Measurements from ENCODE around the gene PMM2.
A peak's percentile ranks its signal among the peaks of the same experiment; 100 is the strongest.
"Not testable (repeated sequence)": the region's sequence is repeated elsewhere in the genome, so short reads cannot be mapped to it uniquely, and the experiment has no call there.

The PMM2 gene

DNA sequence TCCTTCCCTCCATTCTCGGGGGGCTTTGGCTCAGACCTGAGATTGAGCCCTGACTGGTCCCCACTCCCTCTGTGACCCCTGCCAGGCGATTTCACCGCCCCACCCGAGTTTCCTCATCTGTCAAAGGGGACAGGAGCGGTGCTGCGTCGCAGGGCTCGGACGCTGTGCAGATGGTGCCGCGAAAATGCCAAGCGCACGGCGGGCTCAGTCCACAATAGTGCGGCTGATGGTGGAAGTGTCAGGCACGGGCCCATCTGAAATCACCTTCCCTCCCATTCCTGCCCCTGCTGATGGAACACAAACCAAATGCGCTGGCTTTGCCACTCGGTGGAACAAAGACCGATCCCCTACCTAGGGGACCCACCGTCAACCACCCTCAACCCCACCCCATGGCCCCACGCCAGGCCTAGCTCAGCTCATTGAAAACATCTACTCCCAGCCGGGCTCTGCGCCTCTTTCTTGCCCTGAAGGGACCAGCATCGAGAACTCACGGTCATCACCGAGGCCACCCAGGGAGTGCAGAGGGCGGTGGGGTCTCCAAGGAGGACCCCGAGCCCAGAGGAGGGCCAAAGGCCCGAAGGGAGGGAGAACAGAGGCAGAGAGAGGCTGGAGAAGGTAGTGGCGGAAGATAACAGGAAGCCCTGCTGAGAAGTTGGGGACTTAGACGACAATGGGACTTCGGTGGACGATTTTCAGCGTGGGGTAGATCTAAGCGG, 69.7 kb downstream of the PMM2 start:
- peak; percentile 71 for DNase-seq (ENCODE audit: low spot score)

DNA sequence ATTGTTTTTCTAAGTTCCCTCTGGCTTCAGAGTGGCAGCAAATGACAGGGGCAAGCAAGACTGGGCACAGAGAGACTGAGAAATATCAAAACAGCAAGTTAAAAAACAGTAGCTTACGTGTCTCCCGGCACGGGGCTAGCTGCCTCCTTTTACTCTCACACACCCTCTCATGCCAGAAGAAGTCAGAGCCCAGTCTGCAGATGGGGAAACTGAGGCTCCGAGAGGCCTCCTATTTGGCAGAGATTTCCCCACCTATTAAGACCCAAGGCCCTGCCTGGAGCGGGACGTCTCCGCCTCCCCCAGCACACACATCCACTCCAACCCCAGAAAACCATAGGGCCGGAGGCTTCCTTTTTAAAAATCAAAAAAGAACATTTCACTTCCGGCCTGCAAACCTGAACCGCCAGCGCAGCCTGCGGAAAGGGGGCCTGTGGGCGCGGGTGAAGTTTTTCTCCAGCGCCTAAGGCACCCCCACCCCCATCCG, 70.3 kb downstream of the PMM2 start:
- no peak for DNase-seq (ENCODE audit: low spot score)

DNA sequence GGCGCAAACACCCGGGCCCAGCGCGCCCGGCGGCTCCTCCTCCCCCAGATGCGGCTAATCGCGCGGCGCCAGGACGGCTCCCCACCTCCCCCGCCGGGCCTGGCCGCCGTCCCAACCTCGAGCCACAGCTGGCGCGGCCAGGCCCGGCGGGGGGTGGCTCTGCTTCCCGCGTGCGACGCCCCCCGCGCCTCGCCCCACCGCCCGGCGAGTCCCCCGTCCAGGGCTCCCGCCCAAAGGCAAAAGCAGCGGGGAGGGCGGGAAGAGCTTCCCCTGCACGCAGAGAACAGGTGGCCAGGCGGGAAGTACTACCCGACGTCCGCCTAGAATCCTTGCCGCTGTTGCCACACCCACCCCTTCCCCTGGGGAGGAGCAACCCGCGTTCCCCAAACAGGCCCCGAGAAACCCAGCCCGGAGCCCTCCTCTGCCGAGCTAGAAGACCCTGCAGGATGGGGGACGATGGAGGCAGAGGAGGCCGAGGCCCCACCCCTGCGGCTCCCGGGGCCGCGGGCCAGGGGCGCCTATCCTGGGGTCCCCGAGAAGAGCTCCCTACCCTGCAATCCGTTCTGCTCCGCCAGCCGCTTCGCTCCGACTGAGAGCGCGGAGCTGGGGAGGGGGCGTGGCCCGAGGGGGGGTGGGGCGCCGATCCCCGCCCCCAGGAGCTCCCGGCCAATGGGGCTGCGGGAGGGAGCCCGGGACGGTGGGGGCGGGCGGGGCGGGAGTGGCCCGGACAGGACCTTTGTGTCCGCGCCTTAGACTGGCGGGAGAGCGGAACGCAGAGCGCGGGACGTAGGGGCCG, 71.0 kb downstream of the PMM2 start, which contains the start of gene CARHSP1:
Gene CARHSP1 (minus strand): TSS at position 591 of the 796 bp plus-strand sequence. CDS start 9,678 bp downstream, outside the sequence.
- peak; percentile 94 for DNase-seq (ENCODE audit: low spot score)

DNA sequence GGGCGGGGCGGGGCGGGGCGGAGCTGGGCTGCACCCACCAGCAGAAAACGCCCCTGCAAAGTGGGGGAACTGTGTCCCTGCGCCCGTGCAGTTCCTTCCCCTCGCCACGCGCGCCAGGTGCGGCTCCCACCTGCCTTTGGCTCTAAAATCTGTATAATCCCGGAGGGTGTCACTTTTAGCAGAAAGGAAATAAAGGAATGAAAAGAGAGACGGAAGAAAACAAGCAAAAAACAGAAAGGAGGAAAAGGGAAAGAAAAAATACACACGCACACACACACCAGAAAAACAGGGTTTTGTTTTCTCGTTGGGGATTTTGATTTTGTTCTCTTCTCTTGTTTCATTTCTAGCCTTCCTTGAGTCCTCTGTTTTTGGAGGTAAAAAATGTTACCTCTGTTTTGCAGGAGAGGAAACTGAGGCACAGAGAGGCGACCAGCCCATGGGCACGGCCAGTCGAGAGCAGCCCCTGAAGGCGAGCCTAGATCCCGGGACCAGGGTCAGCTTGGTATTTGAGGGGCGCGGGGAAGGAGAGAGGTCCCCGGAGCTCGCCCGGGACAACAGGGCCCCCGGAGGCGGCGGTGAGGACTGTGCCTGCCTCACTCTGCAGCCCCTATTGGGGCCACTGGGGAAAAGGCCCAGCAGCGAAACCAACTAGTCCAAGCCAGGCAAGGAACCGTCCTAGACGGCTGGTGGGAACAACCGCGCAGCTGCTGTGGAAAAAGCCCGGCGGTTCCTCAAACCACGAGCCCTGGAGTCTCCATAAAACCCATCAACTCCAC, 71.8 kb downstream of the PMM2 start:
- peak; percentile 72 for DNase-seq (ENCODE audit: low spot score)

DNA sequence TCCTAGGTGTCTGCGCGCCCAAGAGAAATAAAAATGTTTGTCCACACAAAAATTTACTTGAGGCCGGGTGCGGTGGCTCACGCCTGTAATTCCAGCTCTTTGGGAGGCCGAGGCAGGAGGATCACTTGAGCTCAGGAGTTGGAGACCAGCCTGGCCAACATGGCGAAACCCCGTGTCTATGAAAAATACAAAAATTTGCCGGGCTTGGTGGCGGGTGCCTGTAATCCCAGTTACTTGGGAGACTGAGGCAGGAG, 72.3 kb downstream of the PMM2 start:
- DNase-seq (ENCODE audit: low spot score) = not testable (repeated sequence)

DNA sequence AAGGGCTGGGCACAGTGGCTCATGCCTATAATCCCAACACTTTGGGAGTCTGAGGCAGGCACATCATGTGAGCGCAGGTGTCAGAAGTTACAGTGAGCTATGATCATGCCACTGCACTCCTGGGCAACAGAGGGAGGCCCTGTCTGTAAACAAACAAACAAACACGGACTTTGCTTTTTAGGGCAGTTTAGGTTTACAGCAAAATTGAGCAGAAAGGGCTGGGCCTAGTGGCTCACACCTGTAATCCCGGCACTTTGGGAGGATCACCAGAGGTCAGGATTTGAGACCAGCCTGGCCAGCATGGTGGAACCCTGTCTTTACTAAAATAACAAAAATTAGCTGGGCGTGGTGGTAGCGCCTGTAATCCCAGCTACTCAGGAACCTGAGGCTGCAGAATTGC, 74.4 kb downstream of the PMM2 start:
- no peak for DNase-seq (ENCODE audit: low spot score)

DNA sequence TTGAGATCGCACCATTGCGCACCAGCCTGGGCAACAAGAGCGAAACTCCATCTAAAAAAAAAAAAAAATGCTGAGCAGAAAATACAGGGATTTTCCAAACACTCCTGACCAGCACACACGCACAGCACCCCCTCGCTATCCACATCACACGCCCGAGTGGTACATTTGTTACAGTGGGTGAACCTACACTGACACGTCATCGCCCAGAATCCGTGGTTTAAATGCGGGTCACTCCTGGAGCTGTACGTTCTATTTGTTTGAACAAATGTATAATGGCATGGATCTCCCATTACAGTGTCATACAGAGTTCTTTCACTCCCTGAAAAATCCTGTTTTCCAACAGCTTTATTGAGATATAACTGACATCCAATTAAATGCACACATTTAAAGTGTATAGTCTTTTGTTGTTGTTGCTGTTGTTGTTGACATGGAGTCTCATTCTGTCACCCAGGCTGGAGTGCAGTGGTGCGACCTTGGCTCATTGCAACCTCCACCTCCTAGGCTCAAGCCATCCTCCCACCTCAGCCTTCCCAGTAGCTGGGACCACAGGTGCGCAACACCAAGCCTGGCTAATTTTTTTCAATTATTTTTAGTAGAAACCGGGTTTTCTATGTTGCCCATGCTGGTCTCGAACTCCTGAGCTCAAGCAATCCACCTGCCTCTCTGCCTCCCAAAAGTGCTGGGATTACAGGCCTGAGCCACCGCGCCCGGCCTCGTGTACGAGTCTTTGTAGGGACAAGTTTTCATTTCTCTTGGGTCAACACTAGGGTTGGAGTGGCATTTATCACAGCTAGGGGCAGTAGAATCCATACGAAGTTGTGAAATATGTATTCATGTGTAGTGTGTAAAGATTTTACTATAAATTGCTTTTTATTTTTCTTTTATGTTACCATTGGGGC, 75.6 kb downstream of the PMM2 start:
- no peak for DNase-seq (ENCODE audit: low spot score)

DNA sequence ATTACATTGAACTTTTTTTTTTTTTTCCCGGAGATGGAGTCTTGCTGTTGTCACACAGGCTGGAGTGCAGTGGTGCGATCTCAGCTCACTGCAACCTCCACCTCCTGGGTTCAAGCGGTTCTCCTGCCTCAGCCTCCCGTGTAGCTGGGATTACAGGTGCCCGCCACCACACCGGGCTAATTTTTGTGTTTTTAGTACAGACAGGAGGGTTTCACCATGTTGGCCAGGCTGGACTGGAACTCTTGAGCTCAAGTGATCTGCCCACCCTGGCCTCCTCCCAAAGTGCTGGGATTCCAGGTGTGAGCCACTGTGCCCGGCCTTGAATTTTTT, 76.2 kb downstream of the PMM2 start:
- not testable (repeated sequence) for DNase-seq (ENCODE audit: low spot score)

DNA sequence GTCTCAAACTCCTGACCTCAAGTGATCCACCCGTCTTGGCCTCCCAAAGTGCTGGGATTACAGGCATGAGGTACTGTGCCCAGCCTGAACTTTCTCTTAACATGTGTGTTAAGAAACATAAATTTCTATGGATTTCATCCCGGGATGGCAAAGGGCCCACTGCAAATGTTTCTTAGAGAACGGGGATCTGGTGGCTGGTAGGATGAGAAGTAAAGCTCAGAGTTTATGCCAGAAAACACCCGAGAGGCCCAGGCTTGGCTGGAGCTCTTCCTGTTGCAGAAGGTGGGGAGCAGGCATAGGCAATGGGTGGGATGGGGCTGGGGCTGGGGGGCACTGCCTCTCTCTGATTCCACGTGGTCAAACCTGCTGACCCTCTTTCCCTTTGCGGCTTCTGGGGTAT, 76.7 kb downstream of the PMM2 start:
- DNase-seq (ENCODE audit: low spot score) = no peak

DNA sequence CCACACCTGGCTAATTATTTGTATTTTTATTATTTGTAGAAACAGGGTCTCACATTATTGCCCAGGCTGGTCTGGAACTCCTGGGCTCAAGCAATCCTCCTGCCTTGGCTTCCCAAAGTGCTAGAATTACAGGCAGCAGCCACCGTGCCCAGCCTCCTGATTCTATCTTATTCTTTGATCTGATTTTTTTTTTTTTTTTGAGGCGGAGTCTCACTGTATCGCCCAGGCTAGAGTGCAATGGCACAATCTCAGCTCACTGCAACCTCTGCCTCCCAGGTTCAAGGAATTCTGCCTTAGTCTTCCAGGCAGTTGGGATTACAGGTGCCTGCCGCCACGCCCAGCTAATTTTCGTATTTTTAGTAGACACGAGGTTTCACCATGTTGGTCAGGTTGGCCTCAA, 77.7 kb downstream of the PMM2 start:
- not testable (repeated sequence) for DNase-seq (ENCODE audit: low spot score)

DNA sequence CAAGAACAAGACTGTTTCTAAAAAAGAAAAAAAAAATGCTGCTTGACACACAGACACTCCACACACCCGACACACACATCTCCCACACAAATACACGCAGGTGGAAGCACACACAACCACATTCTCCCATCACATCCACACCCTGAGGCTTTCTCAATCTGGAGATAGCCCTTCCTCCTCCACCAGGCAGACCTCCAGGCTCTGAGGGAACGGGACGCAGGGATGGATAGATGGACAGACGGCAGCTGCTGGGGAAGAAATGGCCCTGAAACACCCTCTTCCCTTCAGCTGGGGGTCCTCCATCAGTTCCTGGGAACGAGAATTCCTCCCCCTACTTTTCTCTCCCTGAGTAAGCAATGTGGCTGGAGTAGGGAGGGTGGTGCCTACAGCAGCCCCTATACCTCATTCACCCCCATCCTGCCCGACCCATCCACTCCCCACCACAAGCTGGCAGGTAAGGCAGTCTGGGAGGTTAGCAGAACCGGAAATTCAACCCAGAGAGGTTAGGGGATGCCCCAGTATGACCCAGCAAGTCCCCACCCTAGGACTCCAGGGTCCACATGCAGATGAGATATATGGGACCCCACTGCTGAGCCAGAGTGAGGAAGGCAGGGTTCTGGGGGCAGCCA, 80.4 kb downstream of the PMM2 start:
- no peak for DNase-seq (ENCODE audit: low spot score)

DNA sequence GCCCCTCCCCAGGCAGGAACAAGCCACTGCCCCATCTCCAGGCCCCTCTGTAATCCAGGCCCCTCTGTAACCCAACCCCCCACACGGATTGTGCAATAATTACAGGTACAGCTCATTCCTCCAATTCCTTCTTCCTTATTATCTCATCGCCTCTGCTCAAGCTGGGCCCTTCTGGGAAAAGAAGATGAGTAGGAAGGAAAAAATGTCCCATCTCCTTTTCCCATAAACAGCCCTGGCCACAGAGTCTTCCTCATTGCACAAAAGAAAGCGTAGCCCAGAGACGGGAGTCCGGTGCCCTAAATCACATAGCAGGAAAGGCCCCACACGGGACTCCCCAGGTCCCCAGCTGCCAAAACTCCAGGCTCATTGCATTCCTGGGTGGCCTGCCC, 80.9 kb downstream of the PMM2 start:
- no peak for DNase-seq (ENCODE audit: low spot score)

DNA sequence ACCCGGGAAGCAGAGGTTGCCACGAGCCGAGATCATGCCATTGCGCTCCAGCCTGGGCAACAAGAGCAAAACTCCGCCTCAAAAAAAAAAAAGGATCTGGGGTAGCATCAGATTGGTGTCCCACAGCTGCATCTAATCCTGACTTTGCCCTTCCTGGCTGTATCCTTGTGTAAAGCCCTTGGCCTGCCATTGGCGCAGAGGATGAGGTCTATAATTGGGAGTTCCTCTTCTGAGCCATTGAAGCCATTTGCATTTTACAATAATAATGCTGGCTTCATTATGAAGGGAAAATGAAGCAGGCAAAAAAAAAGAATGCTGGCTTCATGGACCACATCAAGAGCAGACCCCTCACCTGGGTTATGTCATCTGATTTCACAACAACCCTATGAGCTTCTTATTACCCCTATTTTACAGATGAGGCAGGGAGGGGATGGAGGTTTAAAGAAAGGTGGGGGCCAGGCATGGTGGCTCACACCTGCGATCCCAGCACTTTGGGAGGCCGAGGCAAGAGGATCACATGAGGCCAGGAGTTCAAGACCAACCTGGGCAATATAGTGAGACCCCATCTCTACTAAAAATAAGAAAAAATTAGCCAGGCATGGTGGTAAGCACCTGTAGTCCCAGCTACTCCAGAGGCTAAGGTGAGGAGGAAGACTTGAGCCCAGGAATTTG, 83.3 kb downstream of the PMM2 start:
- no peak for DNase-seq (ENCODE audit: low spot score)

DNA sequence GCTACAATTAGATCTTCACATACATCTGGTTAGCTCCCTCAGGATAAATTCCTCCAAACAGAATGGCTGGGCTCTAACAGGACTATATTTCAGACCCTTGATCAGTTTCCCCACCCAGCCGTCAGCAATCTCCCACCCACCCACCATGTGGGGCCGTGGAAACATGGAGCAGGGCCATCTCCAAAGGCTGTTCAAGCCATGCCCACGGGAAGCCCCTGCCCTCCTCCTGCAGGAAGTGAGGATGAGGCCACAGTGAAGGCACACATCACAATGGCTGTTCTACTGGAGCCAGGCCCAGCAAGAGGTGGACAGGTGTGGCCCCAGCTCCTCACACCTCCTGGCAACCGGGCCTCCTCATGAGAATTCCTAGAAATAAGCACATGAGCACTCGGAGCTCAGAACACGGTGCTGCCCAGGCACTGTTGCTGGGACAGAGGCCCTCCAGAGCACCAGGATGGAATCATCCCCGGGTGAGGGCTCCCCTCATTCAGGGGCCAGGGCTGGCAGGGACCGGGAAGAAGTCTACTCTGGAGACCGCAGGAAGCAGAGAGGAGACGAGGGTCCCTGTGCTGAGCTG, 84.5 kb downstream of the PMM2 start, which contains the start of gene LITAFD:
Gene LITAFD (plus strand): TSS at position 311 of the 577 bp plus-strand sequence. CDS start 2,005 bp downstream, outside the sequence.
- no peak for DNase-seq (ENCODE audit: low spot score)

DNA sequence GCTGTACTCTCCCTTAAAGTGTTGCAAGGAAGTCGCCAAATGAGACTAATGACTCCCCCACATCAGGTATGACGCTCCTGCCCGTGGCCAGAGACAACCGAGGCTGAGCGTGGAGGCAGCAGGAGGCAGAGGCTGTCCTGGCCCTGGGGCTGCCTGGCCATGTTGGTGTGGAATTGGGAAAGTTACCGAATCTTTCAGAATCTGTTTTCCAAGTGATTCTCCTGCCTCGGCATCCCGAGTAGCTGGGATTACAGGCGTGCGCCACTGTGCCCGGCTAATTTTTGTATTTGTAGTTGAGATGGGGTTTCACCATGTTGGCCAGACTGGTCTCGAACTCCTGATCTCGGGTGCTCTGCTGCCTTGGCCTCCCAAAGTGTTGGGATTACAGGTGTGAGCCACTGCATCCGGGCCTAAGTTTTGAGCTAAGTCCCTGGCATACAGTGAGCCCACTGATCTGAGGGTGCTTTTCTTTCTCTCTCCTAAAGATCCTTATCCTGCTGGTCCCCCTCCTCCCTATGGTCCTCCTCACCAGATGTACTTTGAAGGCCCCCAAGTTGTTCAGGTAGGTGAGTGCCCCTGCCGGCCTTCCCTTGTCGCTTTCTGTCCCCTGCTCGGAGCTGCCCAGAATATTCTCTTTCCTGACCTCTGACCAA, 85.2 kb downstream of the PMM2 start:
- no peak for DNase-seq (ENCODE audit: low spot score)

DNA sequence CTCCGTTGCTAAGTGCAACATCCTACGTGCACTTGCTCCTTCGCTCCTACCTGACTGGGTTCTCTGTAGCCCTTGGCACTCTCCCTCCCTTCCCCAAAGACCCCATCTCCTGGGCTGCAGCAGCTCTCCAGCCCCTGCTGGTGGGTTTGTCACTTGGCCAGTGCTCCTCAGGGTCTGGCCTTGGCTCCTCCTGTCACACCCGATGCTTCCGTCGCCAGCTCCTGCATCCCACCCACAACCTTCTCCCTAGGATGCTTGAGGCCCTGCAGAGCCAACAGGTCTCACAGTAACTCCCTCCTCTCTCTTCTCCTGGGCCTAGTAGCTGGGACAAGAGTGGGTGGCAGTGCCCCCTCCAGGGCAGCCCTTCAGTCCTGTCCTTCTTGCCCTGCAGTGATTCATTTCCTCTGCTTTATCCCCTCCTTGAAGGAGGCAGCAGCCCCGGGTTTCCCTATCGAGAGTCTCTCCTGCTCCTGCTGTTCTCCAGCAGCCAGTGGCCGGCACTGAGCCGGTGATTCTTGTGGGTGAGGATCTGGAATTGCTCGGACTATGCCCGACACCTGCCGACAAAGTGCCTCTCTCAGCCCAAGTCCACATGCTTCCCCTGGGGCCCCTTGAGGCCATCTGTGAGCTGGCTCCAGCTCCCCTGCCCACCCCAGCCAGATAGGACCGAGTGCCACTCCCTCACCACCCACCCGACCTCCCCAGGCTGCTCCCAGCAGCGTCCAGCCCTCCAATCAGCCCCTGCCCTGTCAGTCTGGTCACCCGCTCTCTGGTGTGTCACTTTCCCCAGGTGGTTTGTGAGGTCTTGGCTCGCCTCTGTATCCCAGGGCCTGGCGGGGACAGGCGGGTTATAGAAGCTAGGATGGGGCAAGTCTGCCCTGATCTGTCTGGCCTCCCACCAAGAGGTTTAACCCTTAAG, 88.3 kb downstream of the PMM2 start:
- no peak for DNase-seq (ENCODE audit: low spot score)

DNA sequence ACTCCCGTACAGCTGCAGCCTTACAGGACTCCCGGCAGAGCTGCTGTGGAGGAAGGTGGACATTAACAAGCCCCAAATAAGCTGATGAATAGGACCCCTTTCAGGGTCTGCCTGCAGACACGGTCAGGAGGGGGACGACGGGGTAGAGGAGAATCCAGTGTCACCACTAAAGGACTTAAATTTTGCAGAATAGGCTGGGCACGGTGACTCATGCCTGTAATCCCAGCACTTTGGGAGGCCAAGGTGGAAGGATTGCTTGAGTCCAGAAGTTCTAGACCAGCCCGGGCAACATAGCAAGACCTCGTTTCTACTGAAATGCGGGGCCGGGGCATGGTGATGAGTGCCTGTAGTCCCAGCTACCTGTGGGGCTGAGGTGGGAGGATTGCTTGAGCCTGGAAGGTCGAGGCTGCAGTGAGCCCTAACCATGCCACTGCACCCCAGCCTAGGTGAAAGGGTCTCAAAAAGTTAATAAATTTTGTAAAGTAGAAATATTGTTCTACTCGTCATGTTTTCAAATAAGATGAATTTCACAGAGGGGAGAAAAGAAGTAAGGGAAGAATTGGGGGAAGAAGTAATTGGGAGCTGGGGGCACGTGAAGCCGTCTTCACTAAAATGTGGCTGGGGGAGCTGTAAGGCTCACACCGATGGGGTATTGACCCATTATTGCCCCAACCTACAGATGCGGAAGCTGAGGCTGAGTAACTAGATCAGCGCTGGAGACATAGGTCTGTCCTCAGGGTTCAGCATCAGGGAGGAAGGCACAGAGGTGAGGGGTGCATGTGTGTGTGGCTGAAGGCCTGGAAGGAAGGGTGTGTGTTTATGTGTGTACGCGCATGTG, 89.2 kb downstream of the PMM2 start:
- DNase-seq (ENCODE audit: low spot score) = no peak

DNA sequence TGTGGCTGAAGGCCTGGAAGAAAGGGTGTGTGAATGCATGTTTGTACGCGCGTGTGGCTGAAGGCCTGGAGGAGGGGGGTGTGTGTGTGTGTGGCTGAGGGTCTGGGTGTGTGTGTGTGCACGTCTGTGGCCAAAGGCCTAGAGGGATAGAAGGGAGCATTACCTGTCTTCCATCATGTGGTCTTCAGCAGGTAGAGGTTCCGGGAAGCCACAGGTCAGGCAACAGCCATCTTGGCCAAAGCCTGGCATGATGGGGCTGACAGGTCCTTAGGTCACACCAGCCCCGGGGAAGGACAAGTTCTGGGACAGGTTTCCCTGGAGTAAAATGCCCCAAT, 89.8 kb downstream of the PMM2 start:
- DNase-seq (ENCODE audit: low spot score) = no peak

Data from ecto neural progenitor cell (in vitro differentiated cells).